Neutrophil (primary cell): ENCODE results near the gene TTC9C.

Experiments used
- H3K27ac ChIP-seq: fragments of 200-600 bp; sonication (generic); 2 replicates; pipeline ENCODE4 v1.5.1; 2016; ENCODE audit warnings: mild to moderate bottlenecking, moderate library complexity
- H3K27me3 ChIP-seq: fragments of 200-600 bp; sonication (generic); 2 replicates; pipeline ENCODE4 v1.6.0; 2016; ENCODE audit warnings: mild to moderate bottlenecking
- H3K36me3 ChIP-seq: fragments of 200-600 bp; sonication (generic); 2 replicates; pipeline ENCODE4 v1.5.1; 2017
- H3K4me1 ChIP-seq, 2 experiments: fragments of 200-600 bp in 1 of 2; sonication (generic) in 1 of 2; 1 replicate in 1 of 2; 2 replicates in 1 of 2; pipeline versions ENCODE4 v1.5.1 to v1.6.1; 2013 to 2016; ENCODE audit warnings: low read depth in 1 of 2, low read length in 1 of 2, mild to moderate bottlenecking in 1 of 2, moderate library complexity in 1 of 2; ENCODE audit not compliant: control insufficient read depth in 1 of 2, insufficient read depth in 1 of 2
- H3K4me3 ChIP-seq, 2 experiments: fragments of 200-600 bp in 1 of 2; sonication (generic) in 1 of 2; 1 replicate in 1 of 2; 2 replicates in 1 of 2; pipeline ENCODE4 v1.5.1; 2013 to 2016; ENCODE audit warnings: low read depth in 1 of 2, low read length in 1 of 2, mild to moderate bottlenecking in 1 of 2, moderate library complexity in 1 of 2
- H3K9me3 ChIP-seq: fragments of 200-600 bp; sonication (generic); 2 replicates; pipeline ENCODE4 v1.5.1; 2016
- TF ChIP-seq, protein P1 (sequence below): fragments of 200-600 bp; sonication (generic); IDR thresholded peaks from 2 replicates; pipeline ENCODE4 v1.5.1; 2016; ENCODE audit warnings: antibody characterized with exemption

The TTC9C gene

DNA sequence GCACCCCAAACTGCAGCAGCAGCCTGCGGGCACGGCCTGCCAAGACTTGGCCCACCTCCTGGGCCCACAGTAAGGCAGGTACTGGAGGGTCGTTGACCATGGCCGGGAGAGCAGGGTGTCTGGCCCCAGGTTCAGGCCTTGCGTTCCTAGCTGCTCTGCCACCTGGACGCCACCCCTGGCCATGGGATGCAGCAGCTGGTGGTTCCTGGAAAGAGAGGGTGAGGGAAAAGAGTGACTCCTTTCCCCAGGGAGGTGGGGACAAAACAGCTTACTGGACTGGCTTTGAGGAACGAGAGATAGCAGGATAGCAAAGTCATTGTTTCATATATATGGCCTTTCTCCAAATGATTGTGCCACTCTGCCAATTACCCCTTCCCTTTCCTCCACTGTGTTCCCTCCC lies 22.9 kb upstream of the TTC9C start:
- Histone ChIP-seq H3K36me3 (no peaks in the 10 kb centered on the region), H3K4me3 (peak overlapping the region; percentile 75 to 83), H3K4me1 (peaks cover 56 to 69% of the 10 kb centered on the region in 2 experiments)

DNA sequence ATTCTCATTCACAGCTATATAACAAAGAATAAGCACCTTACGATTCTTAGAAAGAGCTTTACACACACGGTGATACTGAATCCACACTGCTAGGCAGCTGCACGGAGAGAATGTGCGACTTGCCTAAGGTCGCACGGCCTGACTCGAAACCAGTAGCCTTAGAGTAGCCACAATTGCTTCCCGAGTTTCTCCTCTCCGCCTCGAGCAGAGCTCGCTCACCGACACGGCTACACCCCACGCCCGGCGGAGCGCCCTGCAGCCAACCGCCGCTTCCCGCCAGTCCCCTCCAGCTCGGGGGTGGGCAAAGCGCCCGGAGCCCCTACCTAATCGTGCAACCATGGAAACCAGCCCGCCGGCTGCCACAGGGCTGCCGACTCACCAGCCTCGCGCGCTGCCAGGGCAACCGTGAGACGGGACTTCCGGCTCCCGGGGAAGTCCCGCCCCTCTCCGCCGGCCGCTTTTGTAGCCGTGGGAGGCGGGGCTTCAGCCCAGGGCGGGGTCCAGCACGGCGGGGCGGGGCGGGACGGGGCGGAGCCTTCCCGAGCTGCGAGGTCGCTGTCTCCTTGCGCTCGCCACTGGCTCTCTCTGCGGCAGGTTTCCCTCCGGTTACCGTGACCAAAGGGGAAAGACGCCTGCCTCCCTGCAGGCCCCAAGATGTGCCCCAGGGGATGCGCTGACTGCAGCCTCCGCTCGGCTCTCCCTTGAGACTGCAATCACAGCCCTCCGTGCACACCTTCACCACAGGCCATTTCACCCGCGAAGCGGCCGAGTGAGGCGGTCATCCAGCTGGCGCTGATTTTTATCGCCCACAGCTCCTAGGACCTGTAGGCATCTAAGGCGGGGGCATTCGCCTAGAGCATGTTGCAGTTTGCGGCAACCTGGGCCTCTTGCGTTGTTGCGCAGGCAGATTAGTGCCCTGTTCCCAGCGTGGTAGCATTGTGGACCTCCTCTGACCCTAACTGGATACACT lies 22.1 kb upstream of the TTC9C start:
- peak overlapping the region; percentile 75 to 83 for H3K4me3 ChIP-seq
- H3K9me3 ChIP-seq = no peaks in the 10 kb centered on the region
- TF ChIP-seq, protein P1, sequence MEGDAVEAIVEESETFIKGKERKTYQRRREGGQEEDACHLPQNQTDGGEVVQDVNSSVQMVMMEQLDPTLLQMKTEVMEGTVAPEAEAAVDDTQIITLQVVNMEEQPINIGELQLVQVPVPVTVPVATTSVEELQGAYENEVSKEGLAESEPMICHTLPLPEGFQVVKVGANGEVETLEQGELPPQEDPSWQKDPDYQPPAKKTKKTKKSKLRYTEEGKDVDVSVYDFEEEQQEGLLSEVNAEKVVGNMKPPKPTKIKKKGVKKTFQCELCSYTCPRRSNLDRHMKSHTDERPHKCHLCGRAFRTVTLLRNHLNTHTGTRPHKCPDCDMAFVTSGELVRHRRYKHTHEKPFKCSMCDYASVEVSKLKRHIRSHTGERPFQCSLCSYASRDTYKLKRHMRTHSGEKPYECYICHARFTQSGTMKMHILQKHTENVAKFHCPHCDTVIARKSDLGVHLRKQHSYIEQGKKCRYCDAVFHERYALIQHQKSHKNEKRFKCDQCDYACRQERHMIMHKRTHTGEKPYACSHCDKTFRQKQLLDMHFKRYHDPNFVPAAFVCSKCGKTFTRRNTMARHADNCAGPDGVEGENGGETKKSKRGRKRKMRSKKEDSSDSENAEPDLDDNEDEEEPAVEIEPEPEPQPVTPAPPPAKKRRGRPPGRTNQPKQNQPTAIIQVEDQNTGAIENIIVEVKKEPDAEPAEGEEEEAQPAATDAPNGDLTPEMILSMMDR = peak; percentile 47
- peaks cover 7% of the 10 kb centered on the region for H3K36me3 ChIP-seq
- H3K27me3 ChIP-seq = no peaks in the 10 kb centered on the region
- H3K27ac ChIP-seq = peak overlapping the region; percentile 78
- peaks cover 56 to 70% of the 10 kb centered on the region in 2 experiments for H3K4me1 ChIP-seq

More for the DNA sequence above, 22.9 kb upstream of the TTC9C start:
- no peaks in the 10 kb centered on the region for H3K9me3 ChIP-seq
- H3K27me3 ChIP-seq = no peaks in the 10 kb centered on the region
- TF ChIP-seq, protein P1 = no peak
- peak overlapping the region; percentile 78 for H3K27ac ChIP-seq

DNA sequence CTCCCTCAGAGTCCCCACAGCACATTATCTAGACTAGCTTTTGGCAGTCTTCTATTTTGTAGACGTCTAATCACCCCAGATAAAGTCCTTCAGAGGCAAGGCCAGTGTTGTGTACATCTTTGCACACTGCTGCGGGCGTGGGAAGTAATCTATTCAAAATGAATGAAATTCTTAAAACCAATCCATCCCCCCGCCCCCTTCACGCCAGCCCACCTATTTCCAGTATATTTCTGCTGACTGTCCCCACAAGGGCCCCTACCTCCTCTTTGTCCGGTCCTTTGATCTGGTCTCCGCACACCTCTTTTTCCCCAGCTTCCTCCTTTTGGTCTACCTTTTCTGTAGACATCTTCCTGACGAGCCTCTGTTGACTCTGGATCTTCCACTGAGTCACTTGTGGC lies 21.4 kb upstream of the TTC9C start:
- no peaks in the 10 kb centered on the region for H3K27me3 ChIP-seq
- TF ChIP-seq, protein P1 = no peak
- H3K4me3 ChIP-seq = peak overlapping the region; percentile 75 to 83
- H3K9me3 ChIP-seq = no peaks in the 10 kb centered on the region
- H3K4me1 ChIP-seq = peaks cover 52 to 65% of the 10 kb centered on the region in 2 experiments
- H3K36me3 ChIP-seq = peaks cover 13% of the 10 kb centered on the region
- peak overlapping the region; percentile 78 for H3K27ac ChIP-seq

DNA sequence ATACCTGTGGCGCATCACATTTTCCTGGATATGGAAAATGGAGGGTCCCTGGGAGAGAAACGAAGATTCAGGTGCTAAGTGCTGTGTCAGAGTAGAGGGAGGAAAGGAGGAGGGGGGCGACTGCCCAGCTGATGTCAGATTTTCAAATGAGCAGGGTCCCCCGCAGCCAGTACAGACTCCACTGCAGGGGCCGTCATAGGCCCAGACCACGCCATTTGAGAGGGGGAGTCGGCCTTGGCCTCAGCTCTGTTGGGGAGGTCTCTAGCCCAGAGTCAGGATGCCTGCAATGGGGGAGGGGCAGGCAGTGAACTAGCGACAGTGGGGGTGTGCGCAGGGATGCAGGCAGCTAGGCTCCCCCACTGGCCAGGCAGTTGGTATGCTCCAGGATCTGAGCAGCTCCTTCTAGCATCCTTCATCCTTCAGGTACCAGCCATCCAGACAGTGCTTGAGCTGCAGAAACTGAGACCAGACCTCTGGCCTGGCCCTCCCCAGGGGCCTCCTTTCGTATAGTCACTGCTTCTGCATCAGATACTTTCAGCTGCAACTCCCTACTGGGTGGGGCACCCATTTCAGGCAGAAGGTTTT lies 20.9 kb upstream of the TTC9C start, which contains the start of the genes BSCL2 and GNG3:
BSCL2 (minus strand) TSS at position 148 of the 585 bp plus-strand sequence. CDS start 229 bp downstream, outside the sequence.
GNG3 (plus strand) TSS at position 400 of the 585 bp plus-strand sequence. CDS start 620 bp downstream, outside the sequence.
- H3K27me3 ChIP-seq = no peaks in the 10 kb centered on the region
- no peaks in the 10 kb centered on the region for H3K9me3 ChIP-seq
- H3K4me1 ChIP-seq = peaks cover 46 to 60% of the 10 kb centered on the region in 2 experiments
- TF ChIP-seq, protein P1 = no peak
- H3K27ac ChIP-seq = peak within 1 kb of the TSS; percentile 91
- peaks cover 17% of the 10 kb centered on the region for H3K36me3 ChIP-seq
- peak within 1 kb of the TSS; percentile 83 to 86 for H3K4me3 ChIP-seq

DNA sequence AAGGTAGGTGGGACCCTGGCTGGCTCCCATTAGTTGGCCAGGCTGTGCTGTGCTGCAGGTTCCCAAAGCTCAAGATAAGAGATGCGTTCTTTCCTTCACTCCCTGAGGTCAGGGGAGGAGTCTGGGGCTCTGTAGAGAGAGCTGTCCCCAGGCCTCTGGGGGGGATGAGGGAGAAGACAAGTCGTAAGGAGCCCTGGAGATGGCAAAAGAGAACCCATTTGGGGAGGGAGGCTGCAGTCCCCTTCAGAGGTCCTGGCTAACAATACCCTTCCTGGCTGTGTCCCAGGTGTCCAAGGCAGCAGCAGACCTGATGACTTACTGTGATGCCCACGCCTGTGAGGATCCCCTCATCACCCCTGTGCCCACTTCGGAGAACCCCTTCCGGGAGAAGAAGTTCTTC lies 19.9 kb upstream of the TTC9C start:
- Histone ChIP-seq H3K27ac (peak overlapping the region; percentile 91), H3K36me3 (peaks cover 25% of the 10 kb centered on the region)

More for the DNA sequence above, 19.9 kb upstream of the TTC9C start:
- Histone ChIP-seq H3K27me3 (no peaks in the 10 kb centered on the region), H3K4me1 (peaks cover 42 to 52% of the 10 kb centered on the region in 2 experiments), H3K9me3 (no peaks in the 10 kb centered on the region), H3K4me3 (peak overlapping the region; percentile 76 to 86)
- TF ChIP-seq, protein P1 = no peak
